Stimulated activated CD8-positive, alpha-beta memory T cell treated with anti-CD3 and anti-CD28 coated beads, Interleukin-7, amount 100 ng/mL, for 4 hours (primary cell): Measurements from ENCODE around the gene PTPRO.

Source experiments
- DNase-seq, 2 donors: peaks; one replicate each; pipeline ENCODE4 v3.0.0-alpha.2; 2020; ENCODE audit warnings: low read depth in 2 of 2

Gene PTPRO

GRCh38 chr12:15527201-15528080 lies 205.1 kb downstream of the PTPRO start:
- no peak for DNase-seq

- no peak for DNase-seq
Measured at GRCh38 chr12:15528666-15529065, 206.4 kb downstream of the PTPRO start.

- no peak for DNase-seq
Measured at GRCh38 chr12:15530361-15530760, 208.1 kb downstream of the PTPRO start.

- peak in 1 of 2 donors; percentile 10 for DNase-seq
Measured at GRCh38 chr12:15532364-15532977, 210.2 kb downstream of the PTPRO start.

GRCh38 chr12:15534322-15534721 lies 212.0 kb downstream of the PTPRO start:
- DNase-seq = no peak

GRCh38 chr12:15534874-15535273 lies 212.6 kb downstream of the PTPRO start:
- no peak for DNase-seq

GRCh38 chr12:15535352-15535781 lies 213.1 kb downstream of the PTPRO start:
- DNase-seq = no peak

GRCh38 chr12:15536446-15536845 lies 214.1 kb downstream of the PTPRO start:
- DNase-seq = no peak

- no peak for DNase-seq
Measured at GRCh38 chr12:15538881-15539280, 216.6 kb downstream of the PTPRO start.

GRCh38 chr12:15540005-15540404 lies 217.7 kb downstream of the PTPRO start:
- no peak for DNase-seq

- no peak for DNase-seq
Measured at GRCh38 chr12:15540469-15540872, 218.2 kb downstream of the PTPRO start.

GRCh38 chr12:15541996-15542631 lies 219.8 kb downstream of the PTPRO start:
- no peak for DNase-seq

- no peak for DNase-seq
Measured at GRCh38 chr12:15543347-15543746, 221.0 kb downstream of the PTPRO start.

- DNase-seq = no peak
Measured at GRCh38 chr12:15544589-15544988, 222.3 kb downstream of the PTPRO start.

- DNase-seq = no peak
Measured at GRCh38 chr12:15545334-15545733, 223.0 kb downstream of the PTPRO start.

- no peak for DNase-seq
Measured at GRCh38 chr12:15546102-15546701, 223.9 kb downstream of the PTPRO start.

GRCh38 chr12:15547063-15547462 lies 224.8 kb downstream of the PTPRO start:
- DNase-seq = no peak

- no peak for DNase-seq
Measured at GRCh38 chr12:15547691-15548090, 225.4 kb downstream of the PTPRO start.

- no peak for DNase-seq
Measured at GRCh38 chr12:15550793-15551192, 228.5 kb downstream of the PTPRO start.

- no peak for DNase-seq
Measured at GRCh38 chr12:15555446-15555845, 233.1 kb downstream of the PTPRO start.

- DNase-seq = no peak
Measured at GRCh38 chr12:15556411-15557102, 234.2 kb downstream of the PTPRO start.
